Dedifferentiated amniotic fluid mesenchymal stem cell (primary cell): Measurements from ENCODE around the gene IL4I1.

Experiments
- DNase-seq: peaks from one replicate; pipeline ENCODE4 v3.0.0-alpha.2; 2016; ENCODE audit errors: extremely low spot score

Gene IL4I1

GRCh38 chr19:49895566-49896297 lies 955 bp downstream of the IL4I1 start:
- DNase-seq: no peak

GRCh38 chr19:49894879-49895565 lies 1.7 kb downstream of the IL4I1 start:
- no peak for DNase-seq

DNA sequence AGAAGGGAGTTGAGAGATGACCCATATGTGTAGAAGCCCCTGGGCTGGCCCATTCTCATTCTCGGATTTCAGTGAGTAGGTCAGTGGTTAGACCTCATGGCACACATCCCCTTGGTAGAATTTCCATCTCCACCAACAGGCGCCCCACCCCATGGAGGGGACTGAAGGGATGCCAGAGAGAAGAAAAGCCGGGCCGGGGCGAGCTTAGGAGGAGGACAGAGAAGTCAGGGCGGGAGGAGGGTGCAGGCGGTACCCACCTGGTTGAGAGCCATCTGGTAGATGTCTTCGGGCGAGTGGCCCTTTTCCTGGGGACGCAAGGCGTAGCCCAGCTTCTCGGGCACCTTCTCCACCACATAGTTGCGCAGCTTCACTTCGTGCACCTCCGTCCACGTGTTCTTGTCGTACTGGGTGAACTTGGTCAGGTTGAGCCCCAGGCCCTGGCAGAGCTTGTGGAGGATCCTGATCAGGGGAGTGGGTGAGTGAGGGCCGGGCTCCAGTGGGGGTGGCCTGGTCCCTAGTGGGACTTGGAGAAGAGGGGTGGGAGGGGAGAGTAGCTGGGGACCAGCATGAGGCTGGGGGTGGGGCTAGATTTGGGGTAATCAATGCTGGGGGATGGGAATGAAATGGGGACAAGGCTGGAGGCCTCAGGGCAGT lies 2.5 kb downstream of the IL4I1 start:
- DNase-seq: no peak

DNA sequence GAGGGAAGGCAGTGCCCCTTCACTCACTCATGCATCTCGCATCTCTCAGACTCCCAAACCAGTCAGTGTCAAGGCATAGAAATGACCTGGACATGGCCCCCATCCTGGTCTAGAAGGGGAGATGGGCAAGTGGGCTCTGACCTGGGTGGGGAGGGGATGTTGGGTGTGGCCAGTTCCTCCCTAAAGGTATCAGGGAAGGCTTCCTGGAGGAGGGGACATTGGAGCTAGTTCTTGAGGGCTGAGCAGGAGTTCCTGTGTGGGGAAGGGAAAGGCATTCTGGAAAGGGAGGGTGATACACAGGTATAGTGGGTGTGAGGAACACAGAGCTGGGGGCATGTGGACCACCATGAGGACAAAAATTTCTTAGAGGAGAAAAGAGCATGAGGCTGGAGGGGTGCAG lies 4.0 kb downstream of the IL4I1 start:
- DNase-seq: no peak

DNA sequence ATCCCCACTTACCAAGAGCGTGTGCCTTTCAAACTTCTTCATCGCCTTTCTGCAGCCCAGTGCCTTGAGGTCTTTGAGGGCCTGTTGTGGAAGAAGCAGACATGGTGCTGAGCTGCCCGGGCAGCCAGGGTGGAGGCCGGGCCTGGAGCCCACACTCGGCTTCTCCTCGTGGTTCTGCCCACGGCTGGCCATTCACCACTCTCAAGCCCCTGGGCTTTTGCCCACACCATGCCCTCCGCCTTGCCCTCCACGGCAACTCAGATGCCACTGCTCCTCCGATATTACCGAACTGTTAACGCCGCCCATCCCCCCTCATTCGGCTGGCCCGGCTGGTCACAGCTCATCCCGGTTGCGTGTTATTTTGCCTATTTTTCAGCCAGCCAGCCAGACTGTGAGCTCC lies 5.3 kb downstream of the IL4I1 start:
- no peak for DNase-seq

GRCh38 chr19:49890349-49891311 lies 6.1 kb downstream of the IL4I1 start:
- no peak for DNase-seq

DNA sequence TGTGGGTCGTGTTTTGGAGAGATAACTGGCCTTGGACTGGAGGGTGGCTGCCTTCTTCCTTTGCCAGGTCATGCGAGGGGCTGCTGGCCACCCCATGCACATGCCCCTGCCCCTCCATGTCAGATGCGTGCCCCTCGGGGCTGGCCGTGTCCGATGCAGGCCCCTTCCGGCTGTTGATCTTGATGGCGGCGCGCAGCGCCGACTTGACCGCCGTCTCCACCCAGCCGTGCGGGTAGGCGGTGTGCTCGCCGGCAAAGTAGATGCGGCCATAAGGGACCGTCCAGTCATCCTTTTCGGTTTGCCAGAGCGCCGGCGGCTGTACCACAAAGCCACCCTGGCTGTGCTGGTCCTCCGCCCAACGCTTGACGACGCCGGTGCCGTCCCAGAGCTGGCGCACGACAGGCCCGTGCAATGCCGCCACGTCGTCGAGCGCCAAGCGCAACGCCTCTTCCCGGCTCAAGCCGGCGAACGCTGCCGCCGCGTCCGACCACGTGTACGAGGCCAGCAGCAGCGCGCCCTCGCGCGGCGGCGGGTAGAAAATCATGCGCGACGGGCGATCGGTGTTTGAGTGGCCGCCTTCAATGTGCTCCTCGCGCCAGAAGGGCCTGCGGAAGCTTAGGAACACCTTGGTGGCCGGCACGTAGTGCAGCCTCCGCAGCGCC lies 6.9 kb downstream of the IL4I1 start:
- no peak for DNase-seq

DNA sequence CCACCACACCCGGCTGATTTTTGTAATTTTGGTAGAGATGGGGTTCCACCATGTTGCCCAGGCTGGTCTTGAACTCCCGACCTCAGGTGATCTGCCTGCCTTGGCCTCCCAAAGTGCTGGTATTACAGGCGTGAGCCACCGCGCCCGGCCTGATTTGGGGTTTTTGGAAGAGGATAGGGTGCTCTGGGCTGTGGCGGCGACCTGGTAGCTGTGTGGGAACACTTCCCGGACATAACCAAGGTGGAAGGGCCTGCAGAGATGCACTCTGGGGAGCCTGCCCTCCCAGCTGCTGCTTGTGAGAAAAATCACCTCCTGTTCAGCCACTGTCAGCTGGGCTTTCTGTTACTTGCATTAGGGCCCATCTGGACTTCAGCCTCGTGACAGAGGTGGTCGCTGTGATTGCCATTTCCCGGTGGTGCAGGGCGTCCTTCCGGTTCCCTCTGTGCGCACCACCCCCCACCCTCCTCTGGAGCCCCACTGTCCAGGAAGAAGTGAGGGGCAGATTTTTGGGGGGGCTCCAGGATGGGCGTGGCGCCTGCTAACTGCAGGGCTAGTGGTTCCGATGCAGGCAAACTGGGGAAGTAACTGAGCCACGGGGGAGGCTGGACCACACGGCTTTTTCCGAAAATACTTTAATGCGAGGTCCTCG lies 7.5 kb downstream of the IL4I1 start:
- no peak for DNase-seq

DNA sequence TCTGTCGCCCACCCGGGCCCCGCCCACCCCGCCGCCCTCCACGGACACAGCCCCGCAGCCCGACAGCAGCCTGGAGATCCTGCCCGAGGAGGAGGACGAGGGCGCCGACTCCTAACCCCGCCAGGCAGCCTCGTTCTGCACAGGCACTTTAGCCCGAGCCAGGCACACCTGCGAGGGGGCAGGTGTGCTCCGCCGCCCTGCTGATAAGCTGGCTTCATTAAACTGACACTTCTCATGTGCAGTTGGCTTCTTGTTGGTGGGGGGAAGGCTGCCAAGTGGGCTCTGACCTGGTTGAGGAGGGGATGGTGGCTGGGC lies 8.2 kb downstream of the IL4I1 start:
- DNase-seq: no peak

- no peak for DNase-seq
Observed at GRCh38 chr19:49887665-49888509, 8.8 kb downstream of the IL4I1 start.

DNA sequence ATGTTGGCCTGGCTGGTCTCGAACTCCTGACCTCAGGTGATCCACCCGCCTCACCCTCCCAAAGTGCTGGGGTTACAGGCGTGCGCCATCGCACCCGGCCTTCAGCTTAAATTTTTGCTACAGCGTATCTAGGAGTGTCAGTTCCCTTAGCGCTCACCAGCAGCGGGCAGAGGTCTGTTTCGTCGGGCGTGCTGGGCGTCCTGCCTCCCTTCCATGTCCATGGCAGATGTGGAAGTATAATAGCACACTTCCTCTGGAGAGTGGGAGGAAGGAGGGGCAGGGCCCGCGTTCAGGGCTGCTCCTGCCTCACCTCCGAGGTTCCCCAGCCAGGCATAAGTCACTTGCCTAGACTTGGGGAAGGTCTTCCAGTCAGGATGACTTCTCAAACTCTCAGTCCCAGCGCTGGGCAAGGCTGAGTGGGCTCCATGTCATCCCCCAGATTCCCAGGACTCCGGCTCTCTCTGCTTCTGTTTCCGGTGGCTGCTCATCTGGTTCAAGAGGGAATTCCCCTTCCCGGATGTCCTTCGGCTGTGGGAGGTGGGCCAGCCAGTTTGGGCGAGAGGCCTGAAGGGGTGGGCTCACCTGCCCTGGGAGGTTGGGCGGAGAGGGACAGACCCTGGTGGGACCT lies 9.5 kb downstream of the IL4I1 start:
- DNase-seq: no peak

- no peak for DNase-seq
Observed at GRCh38 chr19:49884760-49885159, 11.9 kb downstream of the IL4I1 start.

DNA sequence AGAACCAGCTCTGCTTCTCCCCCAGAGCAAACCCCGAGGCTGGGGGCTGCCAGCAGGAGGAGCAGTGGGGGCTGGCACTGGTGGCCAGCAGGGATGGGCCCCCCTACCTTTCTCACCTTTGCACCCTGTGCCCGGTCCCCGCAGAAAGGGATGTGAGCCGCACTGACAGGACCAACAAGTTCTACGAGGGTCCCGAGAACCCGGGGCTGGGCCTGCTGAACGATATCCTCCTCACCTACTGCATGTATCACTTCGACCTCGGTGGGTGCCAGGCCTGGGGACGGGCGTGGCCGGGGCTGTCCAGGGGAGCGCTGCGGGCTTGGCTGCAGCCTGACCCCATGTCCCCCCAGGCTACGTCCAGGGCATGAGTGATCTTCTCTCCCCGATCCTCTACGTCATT lies 12.6 kb downstream of the IL4I1 start:
- DNase-seq: no peak

DNA sequence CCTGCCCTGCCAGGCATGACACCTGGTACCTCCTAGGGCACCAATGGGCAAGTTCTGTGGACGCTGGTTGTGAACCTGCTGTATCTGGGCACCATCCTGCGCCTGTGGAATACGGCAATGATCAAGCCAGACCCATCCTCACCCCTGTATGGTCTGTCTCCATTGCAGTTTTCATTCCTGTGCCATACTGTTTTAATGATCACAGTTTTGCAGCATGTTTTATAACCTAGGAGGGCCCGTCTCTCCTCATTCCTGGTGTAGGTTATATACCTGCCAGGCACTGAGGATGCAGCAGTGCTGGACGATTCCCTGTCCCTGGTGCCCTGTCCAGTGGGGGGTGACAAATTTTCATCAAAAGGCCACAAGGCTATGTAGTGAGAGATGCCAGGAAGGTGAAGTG lies 13.6 kb downstream of the IL4I1 start:
- DNase-seq: no peak

DNA sequence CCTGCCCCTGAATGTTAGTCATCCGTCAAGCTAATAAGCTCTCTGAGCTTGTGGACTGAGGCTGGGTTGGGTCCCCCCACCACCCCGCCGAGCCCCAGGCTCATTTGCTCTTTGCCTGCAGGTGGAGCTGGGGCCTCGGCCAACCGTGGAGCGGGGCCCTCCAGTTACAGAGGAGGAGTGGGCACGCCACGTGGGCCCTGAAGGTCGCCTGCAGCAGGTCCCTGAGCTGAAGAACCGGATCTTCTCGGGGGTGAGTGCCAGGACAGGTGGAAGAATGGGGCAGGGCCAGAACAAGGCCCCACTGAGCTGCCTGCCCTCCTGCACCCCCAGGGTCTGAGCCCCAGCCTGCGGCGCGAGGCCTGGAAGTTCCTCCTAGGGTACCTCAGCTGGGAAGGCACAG lies 14.0 kb downstream of the IL4I1 start:
- DNase-seq: no peak

DNA sequence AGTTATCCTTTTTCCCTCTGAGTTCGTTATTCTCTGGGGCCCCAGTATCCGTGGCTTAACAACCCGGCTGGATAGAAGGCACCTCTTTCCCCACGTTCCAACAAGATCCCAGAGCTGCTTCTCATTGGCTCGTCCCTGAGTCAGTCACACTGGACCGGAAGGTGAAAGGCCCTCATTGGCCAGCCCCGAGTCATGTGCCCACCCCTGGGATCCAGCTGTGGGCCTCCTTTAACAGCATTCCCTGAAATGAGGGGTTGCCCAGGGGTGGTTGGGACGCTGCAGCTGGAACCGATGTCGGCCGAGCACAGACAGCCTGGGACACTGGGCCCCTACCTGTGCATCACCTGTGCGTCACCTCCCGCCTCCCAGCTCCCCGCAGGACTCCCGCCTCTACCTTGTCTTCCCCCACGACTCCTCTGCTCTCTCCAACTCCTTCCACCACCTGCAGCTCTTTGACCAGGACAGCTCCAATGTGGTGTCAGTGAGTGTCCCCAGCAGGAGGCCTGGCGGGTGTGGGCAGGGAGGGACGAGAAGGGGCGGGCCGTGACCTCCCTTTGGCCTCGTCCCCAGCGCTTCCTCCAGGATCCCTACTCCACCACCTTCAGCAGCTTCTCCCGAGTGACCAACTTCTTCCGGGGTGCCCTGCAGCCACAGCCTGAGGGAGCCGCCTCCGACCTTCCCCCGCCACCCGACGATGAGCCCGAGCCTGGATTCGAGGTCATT lies 14.9 kb downstream of the IL4I1 start:
- DNase-seq: no peak

DNA sequence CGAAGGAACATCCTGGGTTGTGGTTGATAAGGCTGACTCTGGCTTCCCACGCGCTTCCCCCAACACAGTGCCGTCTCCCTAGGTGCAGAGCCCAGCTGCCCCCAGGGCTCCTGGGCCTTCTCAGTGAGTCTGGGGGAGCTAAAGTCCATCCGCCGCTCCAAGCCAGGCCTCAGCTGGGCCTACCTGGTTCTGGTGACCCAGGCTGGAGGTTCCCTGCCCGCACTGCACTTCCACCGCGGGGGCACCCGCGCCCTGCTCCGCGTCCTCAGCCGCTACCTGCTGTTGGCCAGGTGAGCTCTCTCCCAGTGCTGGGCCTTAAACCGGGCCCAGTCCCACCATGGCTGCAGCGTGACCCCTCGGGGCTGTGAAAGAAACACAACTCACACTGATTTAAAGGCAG lies 15.5 kb downstream of the IL4I1 start:
- no peak for DNase-seq

DNA sequence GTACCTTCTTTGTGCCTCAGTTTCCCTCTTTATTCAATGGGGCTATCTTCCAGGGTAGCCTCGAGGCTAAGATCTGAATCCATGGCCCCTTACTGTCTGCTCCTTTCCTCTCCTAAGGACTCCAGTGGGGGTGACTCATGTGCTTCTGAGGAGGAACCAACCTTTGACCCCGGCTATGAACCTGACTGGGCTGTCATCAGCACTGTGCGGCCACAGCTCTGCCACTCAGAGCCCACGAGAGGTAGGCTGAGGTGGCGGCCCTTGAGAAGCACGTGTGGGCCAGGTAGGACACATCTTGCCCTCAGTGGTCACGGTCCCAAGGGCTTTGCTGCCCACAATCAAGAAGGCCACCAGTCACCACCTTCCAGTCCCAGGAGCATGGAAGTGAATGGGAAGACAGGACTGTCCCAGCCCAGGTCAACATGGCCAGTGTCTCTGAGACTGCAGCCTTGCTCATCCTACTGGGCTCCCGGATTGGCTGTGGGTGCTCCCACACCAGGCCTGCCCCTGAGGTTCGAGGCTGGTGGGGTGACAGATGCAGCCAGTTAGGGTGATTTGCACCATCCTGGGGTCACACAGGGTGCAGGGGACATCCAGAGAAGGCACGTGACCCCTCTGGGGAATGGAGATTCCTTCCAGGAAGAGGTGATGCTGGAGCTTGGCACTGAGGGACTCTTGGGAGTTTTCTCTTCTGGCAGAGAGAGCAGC lies 16.4 kb downstream of the IL4I1 start:
- no peak for DNase-seq
